K562 (cell line): ENCODE measurements around the gene HMGCLL1. TPM values are rescaled to one million over a fixed set of nuclear protein-coding genes. Genes with fewer than 3 reads are reported as not detected.

Experiments
- ATAC-seq: fragments of 200-7000 bp; cut with Tn5 transposase; 3 replicates; pipeline ENCODE4 v1.9.1; 2020; ENCODE audit warnings: moderate library complexity
- BruUV-seq: library from RNA; stranded (reverse); fragments of 400-500 nt; replicated peaks from 2 replicates; lab custom pipeline; 2021; lab: Mats Ljungman, UMichigan
- CTCF ChIA-PET: fragments of 300-600 bp; formaldehyde crosslinking; extraction: SDS; loops from one replicate; lab custom pipeline; 2021; ENCODE audit warnings: low intra/inter-chr PET ratio; lab: Yijun Ruan, JAX
- POLR2A ChIA-PET: fragments of 300-600, 350-650 bp; sonication (Branson Sonifier 250); formaldehyde crosslinking; extraction: SDS; loops from one replicate; lab custom pipeline; 2021; ENCODE audit warnings: antibody characterized with exemption, inconsistent platforms; lab: Yijun Ruan, JAX
- DNase-seq, 4 experiments: peaks; one replicate each; pipeline versions ENCODE4 v3.0.0 to v3.0.0-alpha.2; 2011 to 2018; ENCODE audit warnings: low spot score in 3 of 4, mixed read lengths in 3 of 4; ENCODE audit errors: extremely low read depth in 1 of 4
- FAIRE-seq: peaks from 2 replicates; lab custom pipeline; 2011; peaks lifted over from hg19 to GRCh38; lab: Jason Lieb, UNC
- H2AFZ ChIP-seq: 2 replicates; pipeline ENCODE4 v1.6.0; 2011; ENCODE audit warnings: low read depth, low read length, control low read depth, inconsistent platforms
- H3K27ac ChIP-seq: fragments of 200-600 bp; 3 replicates; pipeline ENCODE4 v1.8.0; 2011; ENCODE audit warnings: low read depth, mild to moderate bottlenecking, control low read depth, inconsistent platforms, low read length, moderate library complexity, mixed read lengths; ENCODE audit errors: extremely low read depth
- H3K27me3 ChIP-seq, 2 experiments: fragments of 300-600 bp in 1 of 2; 2 replicates in 1 of 2; 3 replicates in 1 of 2; pipeline versions ENCODE4 v1.6.0 to v1.8.0; 2011; ENCODE audit warnings: inconsistent platforms in 2 of 2, low read length in 2 of 2, mild to moderate bottlenecking in 1 of 2, mixed read lengths in 1 of 2, moderate library complexity in 1 of 2; ENCODE audit not compliant: control insufficient read depth in 2 of 2, insufficient read depth in 2 of 2
- H3K36me3 ChIP-seq: fragments of 300-600 bp; 3 replicates; pipeline ENCODE4 v1.8.0; 2011; ENCODE audit warnings: mild to moderate bottlenecking, low read length, inconsistent platforms; ENCODE audit not compliant: control insufficient read depth, insufficient read depth
- H3K4me1 ChIP-seq, 2 experiments: fragments of 200-600 bp in 1 of 2; replicated peaks in 1 of 2; 2 replicates in 1 of 2; 3 replicates in 1 of 2; pipeline versions ENCODE4 v1.5.1 to v1.8.0; 2011; ENCODE audit warnings: inconsistent platforms in 2 of 2, low read length in 2 of 2, mild to moderate bottlenecking in 1 of 2, mixed read lengths in 1 of 2, moderate library complexity in 1 of 2; ENCODE audit not compliant: control insufficient read depth in 2 of 2, insufficient read depth in 2 of 2
- H3K4me2 ChIP-seq: 2 replicates; pipeline ENCODE4 v1.6.1; 2011; ENCODE audit warnings: low read length, control low read depth, inconsistent platforms, mixed read lengths; ENCODE audit not compliant: insufficient read depth
- H3K4me3 ChIP-seq: fragments of 200-600 bp; sonication (generic), shearing (Covaris generic); 2 replicates; pipeline ENCODE4 v1.5.1; 2016; ENCODE audit warnings: control low read depth, inconsistent platforms
- H3K79me2 ChIP-seq: fragments of 200-600 bp; 3 replicates; pipeline ENCODE4 v1.8.0; 2011; ENCODE audit warnings: low read length, inconsistent platforms; ENCODE audit not compliant: control insufficient read depth, insufficient read depth
- H3K9ac ChIP-seq, 2 experiments: 2 replicates each; pipeline versions ENCODE4 v1.6.0 to v1.6.1; 2011; ENCODE audit warnings: low read depth in 2 of 2, low read length in 2 of 2, control low read depth in 1 of 2, inconsistent platforms in 1 of 2, mild to moderate bottlenecking in 1 of 2, mixed read lengths in 1 of 2; ENCODE audit not compliant: insufficient read depth in 1 of 2
- H3K9me1 ChIP-seq: one replicate; pipeline ENCODE4 v1.6.0; 2011; ENCODE audit warnings: inconsistent platforms, mild to moderate bottlenecking, low read length, moderate library complexity; ENCODE audit not compliant: control insufficient read depth, insufficient read depth
- H3K9me3 ChIP-seq: replicated peaks from 2 replicates; pipeline ENCODE4 v1.5.1; 2011; ENCODE audit warnings: low read depth, low read length, inconsistent platforms; ENCODE audit not compliant: control insufficient read depth, insufficient read depth
- H4K20me1 ChIP-seq: replicated peaks from 2 replicates; pipeline ENCODE4 v1.6.1; 2011; ENCODE audit warnings: low read length, inconsistent platforms, mixed read lengths; ENCODE audit not compliant: control insufficient read depth, insufficient read depth
- BCL6 ChIP-seq: fragments of 250-450 bp; sonication (Bioruptor Pico); IDR thresholded peaks from 2 replicates; pipeline ENCODE4 v1.4.0; 2020
- NR1H2 ChIP-seq: sonication (generic); formaldehyde crosslinking; IDR thresholded peaks from 2 replicates; pipeline ENCODE4 v1.4.0; 2020; ENCODE audit warnings: mild to moderate bottlenecking, missing genetic modification reagents
- PRMT5 ChIP-seq: sonication (generic); formaldehyde crosslinking; IDR thresholded peaks from 2 replicates; pipeline ENCODE4 v1.5.0; 2020; ENCODE audit warnings: missing genetic modification reagents
- ZNF324 ChIP-seq: fragments of 250-450 bp; sonication (Bioruptor Pico); IDR thresholded peaks from 2 replicates; pipeline ENCODE4 v1.4.0; 2020; ENCODE audit warnings: mild to moderate bottlenecking
- ZNF436 ChIP-seq: fragments of 250-450, 450-650 bp; sonication (Bioruptor Pico); formaldehyde crosslinking; IDR thresholded peaks from 2 replicates; pipeline ENCODE4 v1.7.0; 2020; ENCODE audit warnings: mild to moderate bottlenecking
- ZNF444 ChIP-seq: fragments of 250-450 bp; sonication (Bioruptor Pico); IDR thresholded peaks from 2 replicates; pipeline ENCODE4 v1.4.0; 2020; ENCODE audit warnings: mild to moderate bottlenecking, moderate library complexity
- WGBS: fragments of 100-300 bp; shearing (Covaris generic); methylation state at CpG from one replicate; pipeline ENCODE4 v1.1.6; 2016; ENCODE audit warnings: low coverage, mixed read lengths; ENCODE audit not compliant: insufficient coverage; ENCODE audit errors: missing lambda C conversion rate; 5-methylcytosine and 5-hydroxymethylcytosine counted together
- in situ Hi-C: fragments of 300-500 bp; cut with MboI; formaldehyde crosslinking; loops from 4 replicates; pipeline ENCODE4 v1.15.0; 2018; ENCODE audit warnings: inconsistent platforms, mixed read lengths
- intact Hi-C: fragments of 100-400 bp; cut with micrococcal nuclease; formaldehyde crosslinking; loops from 2 replicates; pipeline ENCODE4 v1.14.2; 2022
- polyA plus RNA-seq, 8 experiments: library from polyadenylated mRNA; depleted of rRNA in 4 of 8; stranded (reverse) in 5 of 8; unstranded in 3 of 8; fragments of >200 nt; fragmentation: Nextera tagmentation in 2 of 8; fragmentation: Illumina TruSeq in 1 of 8; extraction: Ambion mirVana in 2 of 8; extraction: Trizol in 1 of 8; gene quantifications; 2 replicates each; pipeline versions ENCODE4 v1.2.1 to v1.2.3, GENCODE V29; 2011 to 2014; ENCODE audit warnings: inconsistent platforms in 1 of 8, missing spikeins in 1 of 8
- total RNA-seq, 7 experiments: library from RNA; depleted of rRNA in 6 of 7; stranded (reverse); fragments of >200 nt in 6 of 7; fragmentation: Illumina TruSeq in 2 of 7; extraction: Trizol in 2 of 7; gene quantifications; 2 replicates each; pipeline versions ENCODE4 v1.2.1 to v1.2.3, GENCODE V29; 2011 to 2021; ENCODE audit warnings: low replicate concordance in 1 of 7
- TF ChIP-seq, protein P1 (sequence below): fragments of 450-650 bp; formaldehyde crosslinking; IDR thresholded peaks from 2 replicates; pipeline ENCODE4 v1.4.0; 2020; ENCODE audit warnings: mild to moderate bottlenecking, moderate library complexity
- TF ChIP-seq, protein P2 (sequence below): fragments of 450-650 bp; conservative IDR thresholded peaks from 2 replicates; pipeline ENCODE4 v1.6.1; 2016; ENCODE audit warnings: missing genetic modification characterization, low read depth, mild to moderate bottlenecking, control low read depth, missing compliant biosample characterization

The HMGCLL1 gene
- total and polyA plus RNA-seq, 9 of the 15 experiments (the other 6 are each of a cell fraction or from before 2014, with no cell fraction given) = not detected

DNA sequence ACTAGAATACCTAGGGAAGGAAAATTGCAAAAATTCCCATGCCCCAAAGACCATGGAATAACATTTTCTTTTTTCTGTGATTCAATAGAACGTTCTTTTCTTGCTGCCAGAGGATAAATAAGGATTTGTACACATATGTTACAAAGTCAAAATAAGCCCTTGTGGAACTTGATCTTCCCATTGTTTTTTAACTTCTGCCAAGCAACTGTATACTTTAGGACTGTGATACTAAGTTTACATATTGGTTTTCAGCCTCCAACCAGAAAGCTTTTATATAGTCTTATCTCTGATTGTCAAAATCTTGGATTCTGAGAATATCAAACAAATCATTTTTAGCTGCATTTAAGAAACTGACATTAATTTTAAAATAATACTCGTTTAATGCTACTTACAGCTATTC is 84.6 kb downstream of the HMGCLL1 start:
- CTCF ChIA-PET = no interaction called here
- FAIRE-seq = no peak
- in situ Hi-C loops = no loop called here

More for the DNA sequence above, 84.6 kb downstream of the HMGCLL1 start:
- no peaks in the 10 kb centered on the region; the same call in 1 of the 2 replicates for H3K9me3 ChIP-seq
- no peak for TF ChIP-seq ZNF436 (CRISPR knock-in tag)
- no peak for TF ChIP-seq BCL6 (CRISPR knock-in tag)
- no peak for TF ChIP-seq ZNF324 (CRISPR knock-in tag)
- no peak for TF ChIP-seq PRMT5
- TF ChIP-seq, protein P1, sequence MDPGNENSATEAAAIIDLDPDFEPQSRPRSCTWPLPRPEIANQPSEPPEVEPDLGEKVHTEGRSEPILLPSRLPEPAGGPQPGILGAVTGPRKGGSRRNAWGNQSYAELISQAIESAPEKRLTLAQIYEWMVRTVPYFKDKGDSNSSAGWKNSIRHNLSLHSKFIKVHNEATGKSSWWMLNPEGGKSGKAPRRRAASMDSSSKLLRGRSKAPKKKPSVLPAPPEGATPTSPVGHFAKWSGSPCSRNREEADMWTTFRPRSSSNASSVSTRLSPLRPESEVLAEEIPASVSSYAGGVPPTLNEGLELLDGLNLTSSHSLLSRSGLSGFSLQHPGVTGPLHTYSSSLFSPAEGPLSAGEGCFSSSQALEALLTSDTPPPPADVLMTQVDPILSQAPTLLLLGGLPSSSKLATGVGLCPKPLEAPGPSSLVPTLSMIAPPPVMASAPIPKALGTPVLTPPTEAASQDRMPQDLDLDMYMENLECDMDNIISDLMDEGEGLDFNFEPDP = no peak
- TF ChIP-seq NR1H2 (CRISPR knock-in tag) = no peak
- TF ChIP-seq, protein P2, sequence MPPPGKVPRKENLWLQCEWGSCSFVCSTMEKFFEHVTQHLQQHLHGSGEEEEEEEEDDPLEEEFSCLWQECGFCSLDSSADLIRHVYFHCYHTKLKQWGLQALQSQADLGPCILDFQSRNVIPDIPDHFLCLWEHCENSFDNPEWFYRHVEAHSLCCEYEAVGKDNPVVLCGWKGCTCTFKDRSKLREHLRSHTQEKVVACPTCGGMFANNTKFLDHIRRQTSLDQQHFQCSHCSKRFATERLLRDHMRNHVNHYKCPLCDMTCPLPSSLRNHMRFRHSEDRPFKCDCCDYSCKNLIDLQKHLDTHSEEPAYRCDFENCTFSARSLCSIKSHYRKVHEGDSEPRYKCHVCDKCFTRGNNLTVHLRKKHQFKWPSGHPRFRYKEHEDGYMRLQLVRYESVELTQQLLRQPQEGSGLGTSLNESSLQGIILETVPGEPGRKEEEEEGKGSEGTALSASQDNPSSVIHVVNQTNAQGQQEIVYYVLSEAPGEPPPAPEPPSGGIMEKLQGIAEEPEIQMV = no peak
- no peak for TF ChIP-seq ZNF444 (CRISPR knock-in tag)
- no peak overlapping the region for H2AFZ ChIP-seq
- no TSS peak for BruUV-seq
- intact Hi-C loops = no loop called here
- ATAC-seq (no peak), DNase-seq (no peak)
- no peaks in the 10 kb centered on the region for H3K9me1 ChIP-seq
- H3K27me3 ChIP-seq = no peaks in the 10 kb centered on the region
- POLR2A ChIA-PET = no interaction called here
- 3% methylated on average over 2 of the region's 2 CpGs for WGBS
- H3K9ac ChIP-seq = no peak overlapping the region
- H3K4me1 ChIP-seq = no peaks in the 10 kb centered on the region
- no peak overlapping the region for H3K4me2 ChIP-seq
- no peaks in the 10 kb centered on the region for H4K20me1 ChIP-seq
- no peak overlapping the region for H3K4me3 ChIP-seq
- no peak overlapping the region for H3K27ac ChIP-seq
- H3K79me2 ChIP-seq = no peaks in the 10 kb centered on the region
- no peaks in the 10 kb centered on the region for H3K36me3 ChIP-seq
